H1 (cell line): ENCODE measurements around the gene KIF2C. TPM values are rescaled to one million over a fixed set of nuclear protein-coding genes. Genes with fewer than 3 reads are reported as not detected.

Experiments used
- SIRT6 ChIP-seq: IDR thresholded peaks from one replicate; pipeline ENCODE4 v1.7.1; 2012; ENCODE audit warnings: low read length, inconsistent platforms
- SIX5 ChIP-seq: IDR thresholded peaks from 2 replicates; pipeline ENCODE4 v1.6.1; 2011; ENCODE audit warnings: mild to moderate bottlenecking, low read depth, low read length
- TCF12 ChIP-seq: IDR thresholded peaks from 2 replicates; pipeline ENCODE4 v1.6.1; 2011; ENCODE audit warnings: low read depth, mild to moderate bottlenecking, low read length
- polyA plus RNA-seq, 7 experiments: library from polyadenylated mRNA; depleted of rRNA in 3 of 7; stranded (reverse) in 5 of 7; unstranded in 2 of 7; fragments of >200 nt in 5 of 7; fragments of 200-250 nt in 2 of 7; gene quantifications; 1 replicate in 5 of 7; 2 replicates in 1 of 7; 4 replicates in 1 of 7; pipeline versions ENCODE4 v1.2.1 to v1.2.3, GENCODE V29; 2011 to 2013; ENCODE audit warnings: missing spikeins in 2 of 7, mixed read lengths in 2 of 7
- total RNA-seq: library from RNA; stranded (reverse); fragmentation: NEBNext Ultra II Directional; extraction: Animal tissue kit (Norgen Biotek cat#: 25700); gene quantifications from 2 replicates; pipeline ENCODE4 v1.2.1, GENCODE V29; 2021
- TF ChIP-seq, protein P1 (sequence below): IDR thresholded peaks from 2 replicates; pipeline ENCODE4 v1.6.1; 2011; ENCODE audit warnings: low read length, improper control_type of control experiment
- TF ChIP-seq, protein P2 (sequence below): IDR thresholded peaks from 2 replicates; pipeline ENCODE4 v1.6.1; 2012; ENCODE audit warnings: inconsistent platforms

The KIF2C gene
- total and polyA plus RNA-seq, 2 of the 8 experiments (the other 6 are each of a cell fraction or from before 2014, with no cell fraction given) = 41.8 to 68.1 TPM

DNA sequence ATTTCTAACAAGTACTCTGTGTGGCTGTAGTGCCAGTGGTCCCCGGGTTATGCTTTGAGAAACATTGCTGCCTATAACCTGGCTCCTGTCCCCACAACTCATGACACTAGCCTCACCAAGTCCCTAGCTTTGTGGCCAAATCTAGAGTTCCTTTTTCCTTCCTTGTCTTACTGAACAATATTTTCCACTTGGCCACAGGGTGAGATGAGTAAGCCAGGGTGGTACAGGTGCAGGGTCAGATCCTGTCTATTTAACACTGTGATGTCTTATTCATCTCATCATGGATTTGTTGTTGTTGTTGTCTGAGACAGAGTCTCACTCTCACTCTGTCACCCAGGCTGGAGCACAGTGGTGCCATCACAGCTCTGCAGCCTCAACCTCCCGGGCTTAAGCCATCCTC lies 46.5 kb upstream of the KIF2C start (continued):
- TF ChIP-seq SIRT6 = no peak
- TF ChIP-seq, protein P1, sequence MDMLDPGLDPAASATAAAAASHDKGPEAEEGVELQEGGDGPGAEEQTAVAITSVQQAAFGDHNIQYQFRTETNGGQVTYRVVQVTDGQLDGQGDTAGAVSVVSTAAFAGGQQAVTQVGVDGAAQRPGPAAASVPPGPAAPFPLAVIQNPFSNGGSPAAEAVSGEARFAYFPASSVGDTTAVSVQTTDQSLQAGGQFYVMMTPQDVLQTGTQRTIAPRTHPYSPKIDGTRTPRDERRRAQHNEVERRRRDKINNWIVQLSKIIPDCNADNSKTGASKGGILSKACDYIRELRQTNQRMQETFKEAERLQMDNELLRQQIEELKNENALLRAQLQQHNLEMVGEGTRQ = no peak
- TF ChIP-seq, protein P2, sequence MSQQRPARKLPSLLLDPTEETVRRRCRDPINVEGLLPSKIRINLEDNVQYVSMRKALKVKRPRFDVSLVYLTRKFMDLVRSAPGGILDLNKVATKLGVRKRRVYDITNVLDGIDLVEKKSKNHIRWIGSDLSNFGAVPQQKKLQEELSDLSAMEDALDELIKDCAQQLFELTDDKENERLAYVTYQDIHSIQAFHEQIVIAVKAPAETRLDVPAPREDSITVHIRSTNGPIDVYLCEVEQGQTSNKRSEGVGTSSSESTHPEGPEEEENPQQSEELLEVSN = no peak
- TF ChIP-seq TCF12 = no peak
- TF ChIP-seq SIX5 = no peak
